K562 (cell line): ENCODE data around the gene OBP2A. TPM values are rescaled to one million over a fixed set of nuclear protein-coding genes. Genes with fewer than 3 reads are reported as not detected.

ENCODE experiments used
- ARID4B ChIP-seq: sonication (generic); formaldehyde crosslinking; IDR thresholded peaks from 2 replicates; pipeline ENCODE4 v1.8.0; 2022; ENCODE audit warnings: mild to moderate bottlenecking, missing genetic modification reagents
- ATF3 ChIP-seq, 2 experiments: fragments of 450-650 bp in 1 of 2; sonication (generic) in 1 of 2; formaldehyde crosslinking in 1 of 2; IDR thresholded peaks in 1 of 2; conservative IDR thresholded peaks in 1 of 2; 2 replicates each; pipeline versions ENCODE4 v1.6.1 to v1.8.1; 2016 to 2023; ENCODE audit warnings: mild to moderate bottlenecking in 2 of 2, moderate library complexity in 2 of 2, inconsistent platforms in 1 of 2, missing genetic modification reagents in 1 of 2
- CREM ChIP-seq: IDR thresholded peaks from 2 replicates; pipeline ENCODE4 v1.6.1; 2014; ENCODE audit warnings: antibody characterized with exemption, low read depth
- HDAC2 ChIP-seq: fragments of 450-650 bp; IDR thresholded peaks from 2 replicates; pipeline ENCODE4 v1.6.1; 2016; ENCODE audit warnings: mild to moderate bottlenecking
- HNRNPLL ChIP-seq: fragments of 200-400 bp; formaldehyde crosslinking; IDR thresholded peaks from 2 replicates; pipeline ENCODE4 v1.6.1; 2017; ENCODE audit warnings: low read length, low read depth, mild to moderate bottlenecking; ENCODE audit not compliant: poor library complexity, severe bottlenecking
- KAT8 ChIP-seq: fragments of 450-650 bp; IDR thresholded peaks from 2 replicates; pipeline ENCODE4 v1.6.1; 2016; ENCODE audit warnings: low read depth, mild to moderate bottlenecking
- KDM4B ChIP-seq, 2 experiments: fragments of 450-650 bp in 1 of 2; sonication (generic) in 1 of 2; IDR thresholded peaks; 2 replicates each; pipeline ENCODE4 v1.6.1; 2016 to 2017; ENCODE audit warnings: borderline replicate concordance in 2 of 2, antibody characterized with exemption in 1 of 2, low read depth in 1 of 2, mild to moderate bottlenecking in 1 of 2
- LARP7 ChIP-seq: fragments of 450-650 bp; IDR thresholded peaks from 2 replicates; pipeline ENCODE4 v1.6.1; 2016
- NFATC3 ChIP-seq: fragments of 450-650 bp; IDR thresholded peaks from 2 replicates; pipeline ENCODE4 v1.6.1; 2017; ENCODE audit warnings: mild to moderate bottlenecking
- RBM25 ChIP-seq: fragments of 200-400 bp; formaldehyde crosslinking; IDR thresholded peaks from 2 replicates; pipeline ENCODE4 v1.6.1; 2018; ENCODE audit warnings: low read length, low read depth, moderate library complexity; ENCODE audit not compliant: severe bottlenecking
- RBM34 ChIP-seq: fragments of 200-400 bp; formaldehyde crosslinking; IDR thresholded peaks from 2 replicates; pipeline ENCODE4 v1.6.1; 2018; ENCODE audit warnings: low read length, borderline replicate concordance; ENCODE audit not compliant: insufficient read depth
- SLC30A9 ChIP-seq: fragments of 250-450 bp; sonication (Bioruptor Pico); IDR thresholded peaks from 2 replicates; pipeline ENCODE4 v1.8.0; 2022; ENCODE audit warnings: mild to moderate bottlenecking, moderate library complexity
- TCF15 ChIP-seq: fragments of 250-450 bp; sonication (Bioruptor Pico); IDR thresholded peaks from 2 replicates; pipeline ENCODE4 v1.8.0; 2022; ENCODE audit warnings: moderate library complexity, mild to moderate bottlenecking, inconsistent platforms
- TSC22D4 ChIP-seq: fragments of 450-650 bp; IDR thresholded peaks from 2 replicates; pipeline ENCODE4 v1.6.1; 2016; ENCODE audit warnings: missing genetic modification characterization, missing biosample characterization, control low read depth
- TSHZ1 ChIP-seq: fragments of 250-450 bp; sonication (Bioruptor Pico); IDR thresholded peaks from 2 replicates; pipeline ENCODE4 v1.4.0; 2020; ENCODE audit warnings: mild to moderate bottlenecking, moderate library complexity
- ZNF184 ChIP-seq: sonication (generic); formaldehyde crosslinking; IDR thresholded peaks from 2 replicates; pipeline ENCODE4 v1.5.0; 2020; ENCODE audit warnings: missing genetic modification reagents
- ZNF280A ChIP-seq: fragments of 450-650 bp; IDR thresholded peaks from 2 replicates; pipeline ENCODE4 v1.6.1; 2018; ENCODE audit warnings: mild to moderate bottlenecking, low read depth; ENCODE audit not compliant: partially characterized antibody
- polyA plus RNA-seq, 8 experiments: library from polyadenylated mRNA; depleted of rRNA in 4 of 8; stranded (reverse) in 5 of 8; unstranded in 3 of 8; fragments of >200 nt; fragmentation: Nextera tagmentation in 2 of 8; fragmentation: Illumina TruSeq in 1 of 8; extraction: Ambion mirVana in 2 of 8; extraction: Trizol in 1 of 8; gene quantifications; 2 replicates each; pipeline versions ENCODE4 v1.2.1 to v1.2.3, GENCODE V29; 2011 to 2014; ENCODE audit warnings: inconsistent platforms in 1 of 8, missing spikeins in 1 of 8
- total RNA-seq, 7 experiments: library from RNA; depleted of rRNA in 6 of 7; stranded (reverse); fragments of >200 nt in 6 of 7; fragmentation: Illumina TruSeq in 2 of 7; extraction: Trizol in 2 of 7; gene quantifications; 2 replicates each; pipeline versions ENCODE4 v1.2.1 to v1.2.3, GENCODE V29; 2011 to 2021; ENCODE audit warnings: low replicate concordance in 1 of 7

The OBP2A gene
- total and polyA plus RNA-seq, 9 of the 15 experiments (the other 6 are each of a cell fraction or from before 2014, with no cell fraction given), result not detected

GRCh38 chr9:135524130-135524861, 21.6 kb upstream of the OBP2A start (continued):
- TF ChIP-seq ARID4B (CRISPR knock-in tag) (no peak), RBM34 (no peak), ATF3 (IDR thresholded peaks at IDR 0.05) (peak; percentile 74), ATF3 (CRISPR knock-in tag; conservative IDR thresholded peaks at IDR 0.05) (no peak), HNRNPLL (no peak), CREM (no peak), SLC30A9 (CRISPR knock-in tag) (no peak), NFATC3 (no peak), KDM4B (IDR thresholded peaks at IDR 0.05; ENCODE audit: borderline replicate concordance in 2 of 2, low read depth in 1 of 2) (no peak), LARP7 (no peak), TCF15 (no peak), HDAC2 (no peak), ZNF280A (no peak), TSC22D4 (tag) (no peak), ZNF184 (CRISPR knock-in tag) (no peak), TSHZ1 (no peak), KAT8 (no peak), RBM25 (no peak)
